ENCODE data around the gene ANKMY1. TPM values are rescaled to one million over a fixed set of nuclear protein-coding genes. Genes with fewer than 3 reads are reported as not detected.

The ANKMY1 gene
- total RNA-seq, 2 donors from 2014 or later, result 31.6 to 44.9 TPM

DNA sequence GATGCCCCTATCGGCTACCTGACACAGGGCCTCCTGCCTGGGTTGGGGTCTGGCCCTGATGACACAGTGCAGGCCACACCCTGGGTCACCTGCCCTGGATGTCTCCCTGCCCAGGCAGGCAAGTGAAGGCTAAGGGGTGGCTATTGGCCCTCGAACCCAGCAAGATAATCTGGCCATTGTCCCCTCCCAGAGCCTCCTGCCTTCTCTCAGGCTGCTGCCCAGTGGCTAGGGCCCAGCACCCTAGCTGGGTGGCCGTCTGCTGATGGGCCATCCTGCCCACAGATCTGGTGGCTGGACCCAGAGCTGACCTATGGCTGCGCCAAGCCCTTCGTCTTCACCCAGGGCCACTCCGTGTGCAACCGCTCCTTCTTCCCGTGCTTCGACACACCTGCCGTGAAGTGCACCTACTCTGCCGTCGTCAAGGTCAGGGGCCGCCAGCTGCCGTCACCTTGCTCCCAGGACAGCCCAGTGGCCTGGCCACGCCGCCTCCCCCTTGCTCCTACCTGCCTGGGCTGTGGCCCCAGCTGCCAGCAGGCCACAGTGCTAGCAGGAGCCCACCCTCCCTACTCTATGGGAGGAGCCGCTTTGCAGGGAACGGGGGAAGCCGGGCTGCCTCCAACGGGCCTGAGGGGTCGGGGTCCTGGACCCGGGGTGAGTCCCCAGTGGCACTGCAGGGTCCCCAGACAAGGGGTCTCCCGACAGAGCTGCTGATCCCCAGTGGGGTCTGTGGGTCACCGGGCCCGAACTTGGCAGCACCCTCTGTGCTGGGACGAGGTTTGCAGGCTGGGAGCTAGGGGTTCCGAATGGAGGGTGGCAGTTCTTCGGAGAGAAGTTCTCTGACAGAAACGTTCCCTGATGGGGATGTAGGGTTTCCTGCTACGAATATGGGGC, 14.6 kb upstream of the ANKMY1 start:
- ATAC-seq (replicated peaks in 1 of 2), result no peak
- Mint-ChIP-seq H3K27ac (no peak overlapping the region), H3K36me3 (ENCODE audit: insufficient read depth in 2 of 2) (peaks cover 2 to 3% of the 10 kb centered on the region in 2 donors), H3K9me3 (no peaks in the 10 kb centered on the region), H3K4me3 (no peak overlapping the region), H3K27me3 (ENCODE audit: low read depth) (no peaks in the 10 kb centered on the region), H3K4me1 (ENCODE audit: low read depth) (peaks cover 35% of the 10 kb centered on the region)
- DNase-seq, result no peak

DNA sequence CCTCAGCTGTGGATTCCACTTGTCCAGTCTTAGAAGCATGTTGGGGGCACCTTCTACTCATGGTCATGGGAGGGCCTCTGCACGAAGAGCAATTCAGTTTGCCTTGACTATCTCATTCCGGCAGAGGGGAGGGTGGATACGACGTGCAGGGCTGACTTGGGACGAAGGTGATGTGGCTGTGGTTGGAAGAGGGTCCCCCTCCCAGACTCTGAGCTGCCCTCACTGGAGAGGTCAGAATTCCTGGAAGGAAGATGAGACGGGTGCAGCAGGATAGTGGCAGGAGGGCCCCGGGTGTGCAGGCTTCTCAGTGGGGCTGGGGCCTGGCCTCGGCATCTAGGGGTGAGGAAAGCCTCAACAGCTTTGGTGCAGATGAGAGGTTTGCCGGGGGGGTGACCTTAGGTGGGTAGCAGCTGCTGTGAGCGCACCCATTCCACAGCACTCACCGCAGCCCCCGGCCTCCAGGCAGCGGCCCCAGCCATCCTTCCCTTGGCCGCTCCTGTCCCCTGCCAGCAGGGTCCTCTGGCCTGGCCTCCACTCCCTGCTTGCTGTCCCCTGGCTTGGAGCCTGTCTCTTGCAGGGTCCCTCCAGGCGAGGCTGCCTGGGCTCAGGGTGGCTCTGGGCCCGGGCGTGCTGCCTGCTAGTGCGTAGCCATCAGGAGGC, 13.7 kb upstream of the ANKMY1 start:
- Mint-ChIP-seq H3K4me3 (no peak overlapping the region), H3K27me3 (ENCODE audit: low read depth) (no peaks in the 10 kb centered on the region), H3K9me3 (no peaks in the 10 kb centered on the region), H3K4me1 (ENCODE audit: low read depth) (peaks cover 40% of the 10 kb centered on the region), H3K27ac (no peak overlapping the region), H3K36me3 (ENCODE audit: insufficient read depth in 2 of 2) (peaks cover 2 to 6% of the 10 kb centered on the region in 2 donors)
- DNase-seq, result no peak
- no peak for ATAC-seq (replicated peaks in 1 of 2)

DNA sequence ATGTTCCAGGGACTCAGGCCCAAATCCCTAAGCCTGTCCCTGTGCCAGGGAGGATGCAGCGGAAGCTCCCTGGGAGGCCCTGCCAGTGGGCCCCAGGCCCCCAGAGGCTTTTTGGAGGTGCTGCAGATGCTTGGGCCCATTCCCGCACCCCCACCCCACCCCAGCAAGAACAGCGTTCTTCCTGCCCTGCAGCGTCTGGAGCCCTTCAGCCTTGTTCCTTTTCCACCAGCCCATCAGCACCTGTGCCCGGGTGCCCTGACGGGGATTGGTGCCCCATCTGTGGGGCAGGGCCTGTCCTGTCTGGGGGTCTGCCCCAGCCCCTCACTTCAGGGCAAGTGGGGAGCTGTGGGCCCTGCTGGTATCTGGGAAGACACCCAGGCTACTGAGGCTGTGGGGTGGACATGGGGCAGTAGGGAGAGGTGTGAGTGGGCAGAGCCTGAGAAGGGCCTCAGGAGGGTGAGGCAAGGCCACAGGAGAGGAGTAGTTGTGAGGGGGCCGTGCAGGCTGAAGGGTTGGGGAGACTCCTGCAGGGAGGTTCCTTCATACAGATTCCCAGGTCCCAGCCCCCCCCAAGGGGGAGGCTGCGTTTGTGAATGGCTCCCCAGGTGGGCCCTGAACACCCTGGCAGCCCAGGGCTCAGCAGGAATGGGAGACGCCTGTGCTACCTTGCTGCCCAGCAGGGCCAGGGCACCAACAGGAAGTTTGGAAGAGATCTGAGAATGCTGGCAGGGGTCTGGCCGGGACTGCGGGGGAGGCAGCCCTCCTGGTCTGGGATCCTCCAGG, 12.9 kb upstream of the ANKMY1 start:
- Mint-ChIP-seq H3K4me3 (no peak overlapping the region), H3K27me3 (ENCODE audit: low read depth) (no peaks in the 10 kb centered on the region), H3K27ac (peak overlapping the region; percentile 79), H3K4me1 (ENCODE audit: low read depth) (peaks cover 40% of the 10 kb centered on the region), H3K9me3 (no peaks in the 10 kb centered on the region), H3K36me3 (ENCODE audit: insufficient read depth in 2 of 2) (peaks cover 2 to 6% of the 10 kb centered on the region in 2 donors)
- ATAC-seq (replicated peaks in 1 of 2) (no peak), DNase-seq (no peak)

DNA sequence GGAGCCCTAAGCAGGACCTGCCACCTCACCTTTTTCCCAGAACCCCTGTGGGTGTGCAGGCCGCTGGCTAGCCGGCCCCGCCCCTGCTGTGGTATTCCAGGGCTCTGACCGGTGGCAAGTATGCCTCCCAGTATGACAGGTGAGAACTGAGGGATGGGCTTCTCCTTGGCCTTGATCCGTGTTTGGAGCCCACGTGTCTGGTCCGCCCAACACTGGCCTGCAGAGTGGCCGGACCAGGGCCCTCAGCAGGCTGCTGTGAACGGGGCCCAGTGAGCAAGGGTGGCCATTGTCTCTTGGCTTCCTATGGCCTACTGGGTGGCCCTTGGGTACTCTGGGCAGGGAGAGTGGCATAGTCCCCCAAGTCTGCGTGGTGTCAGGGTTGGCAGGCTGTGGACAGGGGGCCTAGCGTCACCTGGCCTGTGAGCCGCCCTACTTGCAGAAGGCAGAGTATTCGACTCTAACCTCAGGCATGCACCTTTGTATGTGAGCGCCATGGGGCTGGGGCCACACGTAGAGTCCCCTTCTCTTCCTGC, 12.3 kb upstream of the ANKMY1 start:
- no peak overlapping the region for H3K27ac Mint-ChIP-seq

DNA sequence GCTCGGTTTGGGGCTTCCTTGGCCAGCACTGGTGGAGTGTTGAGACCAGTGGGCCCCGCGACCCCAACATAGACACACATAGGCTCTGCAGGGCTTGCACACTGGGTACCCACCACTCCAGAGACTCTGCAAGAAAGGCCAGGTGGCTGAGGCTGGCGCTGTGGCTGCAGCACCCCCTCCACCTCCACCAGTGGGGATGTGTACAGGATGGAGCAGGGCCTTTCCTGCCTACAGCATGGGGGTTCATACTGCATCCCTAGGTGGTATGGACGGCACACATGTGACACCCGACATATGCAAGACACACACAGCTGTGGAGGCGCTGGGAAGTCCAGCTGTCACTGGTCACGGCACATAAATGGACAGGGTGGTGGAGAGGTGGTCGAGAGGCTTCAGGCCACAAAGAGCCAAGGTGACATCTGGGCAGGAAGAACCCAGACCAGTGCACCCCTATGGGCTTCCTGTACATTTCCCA, 11.8 kb upstream of the ANKMY1 start:
- Mint-ChIP-seq H3K9me3 (no peaks in the 10 kb centered on the region), H3K4me3 (peak overlapping the region; percentile 83 to 88), H3K27me3 (ENCODE audit: low read depth) (no peaks in the 10 kb centered on the region), H3K27ac (peak overlapping the region; percentile 79), H3K36me3 (ENCODE audit: insufficient read depth in 2 of 2) (peaks cover 5 to 8% of the 10 kb centered on the region in 2 donors), H3K4me1 (ENCODE audit: low read depth) (peaks cover 51% of the 10 kb centered on the region)
- DNase-seq (no peak), ATAC-seq (replicated peaks in 1 of 2) (no peak)

More for the DNA sequence above, 12.3 kb upstream of the ANKMY1 start:
- H3K4me3 Mint-ChIP-seq, result peak overlapping the region; percentile 83 to 88
- peaks cover 46% of the 10 kb centered on the region for H3K4me1 Mint-ChIP-seq (ENCODE audit: low read depth)
- no peaks in the 10 kb centered on the region for H3K27me3 Mint-ChIP-seq (ENCODE audit: low read depth)
- no peaks in the 10 kb centered on the region for H3K9me3 Mint-ChIP-seq
- DNase-seq, result no peak
- ATAC-seq (replicated peaks in 1 of 2), result no peak
- H3K36me3 Mint-ChIP-seq (ENCODE audit: insufficient read depth in 2 of 2), result peaks cover 2 to 6% of the 10 kb centered on the region in 2 donors

- DNase-seq (peak; percentile 50 to 64), ATAC-seq (replicated peaks in 1 of 2) (peak in 1 of 2 donors; percentile 2)
- no peaks in the 10 kb centered on the region for H3K9me3 Mint-ChIP-seq
- peaks cover 7 to 8% of the 10 kb centered on the region in 2 donors for H3K36me3 Mint-ChIP-seq (ENCODE audit: insufficient read depth in 2 of 2)
- H3K27me3 Mint-ChIP-seq (ENCODE audit: low read depth), result no peaks in the 10 kb centered on the region
- H3K4me3 Mint-ChIP-seq, result peak overlapping the region; percentile 83 to 88
- H3K4me1 Mint-ChIP-seq (ENCODE audit: low read depth), result peaks cover 57% of the 10 kb centered on the region
- peak overlapping the region; percentile 79 for H3K27ac Mint-ChIP-seq
These were observed 11.1 kb upstream of the ANKMY1 start for GRCh38 chr2:240568678-240569522.

- Mint-ChIP-seq H3K27ac (peak within 1 kb of the TSS; percentile 84), H3K36me3 (ENCODE audit: insufficient read depth in 2 of 2) (peaks cover 10 to 11% of the 10 kb centered on the region in 2 donors), H3K4me1 (ENCODE audit: low read depth) (peaks cover 66% of the 10 kb centered on the region), H3K9me3 (no peaks in the 10 kb centered on the region), H3K27me3 (ENCODE audit: low read depth) (no peaks in the 10 kb centered on the region), H3K4me3 (peak within 1 kb of the TSS; percentile 94 to 97)
- DNase-seq (peak; percentile 57 to 74), ATAC-seq (replicated peaks in 1 of 2) (peak; percentile 37 to 41)
These were observed 10.3 kb upstream of the ANKMY1 start, which contains the start of gene RNPEPL1 for GRCh38 chr2:240567872-240568677. Gene RNPEPL1 (plus strand): TSS chr2:240568484. CDS start chr2:240568587, 103 bp downstream.

DNA sequence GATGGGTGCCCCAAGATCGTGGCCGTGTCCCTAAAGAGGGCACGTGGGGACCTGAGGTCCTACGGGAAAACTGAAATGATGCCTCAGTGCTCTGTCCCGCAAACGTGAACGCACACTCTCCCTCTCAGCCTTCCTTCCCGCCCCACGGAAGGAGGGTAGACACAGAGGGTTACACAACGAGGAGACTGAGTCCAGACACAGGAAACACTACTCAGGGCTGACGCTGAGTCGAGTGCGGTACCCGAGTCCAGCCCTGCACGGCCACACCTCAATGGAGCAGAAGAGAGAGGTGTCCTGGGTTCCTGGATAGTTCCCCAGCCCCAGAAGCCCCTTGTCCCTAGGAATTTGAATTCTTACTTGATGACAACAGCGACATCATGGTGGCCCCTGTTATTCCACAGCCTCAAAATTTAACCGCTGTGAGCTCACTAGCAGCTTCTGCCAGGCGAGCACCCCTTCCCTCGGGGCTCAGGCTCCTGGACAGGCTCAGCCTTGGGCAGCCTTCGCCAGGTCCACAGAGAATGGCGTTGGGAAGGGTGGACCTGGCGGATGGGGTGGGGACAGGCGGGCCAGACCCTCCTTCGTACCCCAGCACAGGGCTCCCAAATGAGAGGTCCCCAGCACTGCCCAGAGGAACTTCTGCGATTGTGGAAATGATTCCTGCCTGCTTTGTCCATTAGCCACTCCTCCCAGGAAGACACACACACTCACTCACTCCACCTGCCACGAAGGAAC, 9.5 kb upstream of the ANKMY1 start:
- ATAC-seq (replicated peaks in 1 of 2) (no peak), DNase-seq (peak; percentile 35 to 52)
- Mint-ChIP-seq H3K9me3 (no peaks in the 10 kb centered on the region), H3K4me3 (peak overlapping the region; percentile 94 to 97), H3K27me3 (ENCODE audit: low read depth) (no peaks in the 10 kb centered on the region), H3K36me3 (ENCODE audit: insufficient read depth in 2 of 2) (peaks cover 10 to 14% of the 10 kb centered on the region in 2 donors), H3K4me1 (ENCODE audit: low read depth) (peaks cover 73% of the 10 kb centered on the region), H3K27ac (peak overlapping the region; percentile 84)

DNA sequence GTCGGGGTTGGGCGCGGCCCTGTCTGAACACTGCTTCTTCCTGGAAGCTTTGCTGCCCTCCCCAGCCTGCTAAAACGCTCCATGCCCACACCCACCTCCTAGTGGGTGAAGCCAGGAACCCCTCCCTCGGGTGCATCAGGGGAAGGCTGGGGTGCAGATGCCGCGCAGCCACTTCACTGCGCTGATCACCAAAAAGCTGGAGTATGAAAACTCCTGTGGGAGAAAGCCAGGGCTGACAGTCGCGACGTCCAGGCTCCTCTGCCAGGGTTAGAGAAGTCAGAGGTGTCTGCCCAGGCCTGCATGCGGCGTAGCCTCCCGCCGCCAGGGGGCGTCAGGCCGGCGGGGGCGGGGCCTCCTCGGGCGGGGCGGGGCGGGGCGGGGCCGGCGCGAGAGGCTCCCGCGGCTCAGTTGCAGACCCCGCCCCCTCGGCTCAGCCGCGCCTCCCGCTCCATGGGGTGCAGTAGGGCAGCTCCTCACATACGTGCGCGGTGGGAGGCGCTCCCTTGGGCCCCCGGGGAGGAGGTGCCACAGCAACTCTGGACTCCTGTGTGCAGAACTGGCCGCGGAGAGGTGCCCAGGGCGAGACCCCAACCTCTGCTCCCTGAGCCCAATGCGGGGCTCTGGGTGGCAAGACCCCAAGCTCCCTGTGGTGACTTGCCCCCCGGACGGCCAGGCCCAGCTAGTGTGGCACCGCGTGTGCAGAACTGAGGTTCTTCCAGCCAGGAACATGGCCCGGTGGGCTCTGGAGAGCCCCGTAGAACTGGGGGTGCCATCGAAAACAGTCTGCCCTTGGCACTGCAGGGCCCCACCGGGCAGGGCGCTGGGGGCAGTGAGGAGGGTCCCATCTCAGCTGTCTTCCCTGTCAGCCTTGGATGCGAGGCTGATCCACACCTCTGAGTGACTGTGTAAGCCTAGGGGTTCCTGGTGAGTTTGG, 8.7 kb upstream of the ANKMY1 start:
- H3K4me1 Mint-ChIP-seq (ENCODE audit: low read depth), result peaks cover 76% of the 10 kb centered on the region
- peak overlapping the region; percentile 94 to 97 for H3K4me3 Mint-ChIP-seq
- H3K36me3 Mint-ChIP-seq (ENCODE audit: insufficient read depth in 2 of 2), result peaks cover 14 to 16% of the 10 kb centered on the region in 2 donors
- no peaks in the 10 kb centered on the region for H3K9me3 Mint-ChIP-seq
- DNase-seq (peak; percentile 97 to 98), ATAC-seq (replicated peaks in 1 of 2) (peak; percentile 68 to 69)
- H3K27me3 Mint-ChIP-seq (ENCODE audit: low read depth), result no peaks in the 10 kb centered on the region
- H3K27ac Mint-ChIP-seq, result peak overlapping the region; percentile 96
